HepG2 (cell line): ENCODE measurements around the gene KRTCAP2. TPM values are rescaled to one million over a fixed set of nuclear protein-coding genes. Genes with fewer than 3 reads are reported as not detected.

Experiments
- ARID5B ChIP-seq: IDR thresholded peaks from 2 replicates; pipeline ENCODE4 v1.4.0; 2020; ENCODE audit warnings: mild to moderate bottlenecking, missing genetic modification reagents
- CHD2 ChIP-seq: IDR thresholded peaks from 2 replicates; pipeline ENCODE4 v1.6.1; 2011; ENCODE audit warnings: low read depth, low read length, improper control_type of control experiment
- GATAD2A ChIP-seq: IDR thresholded peaks from 2 replicates; pipeline ENCODE4 v1.6.1; 2016
- HES4 ChIP-seq: sonication (generic); formaldehyde crosslinking; IDR thresholded peaks from 2 replicates; pipeline ENCODE4 v1.9.0; 2021; ENCODE audit warnings: mild to moderate bottlenecking, missing genetic modification reagents, borderline replicate concordance
- KLF12 ChIP-seq: sonication (generic); formaldehyde crosslinking; IDR thresholded peaks from 2 replicates; pipeline ENCODE4 v1.4.0; 2020; ENCODE audit warnings: missing genetic modification reagents, borderline replicate concordance
- MEIS1 ChIP-seq: sonication (generic); formaldehyde crosslinking; IDR thresholded peaks from 2 replicates; pipeline ENCODE4 v1.9.0; 2021; ENCODE audit warnings: mild to moderate bottlenecking, missing genetic modification reagents, moderate library complexity, borderline replicate concordance
- NPAS2 ChIP-seq: sonication (generic); formaldehyde crosslinking; IDR thresholded peaks from 2 replicates; pipeline ENCODE4 v1.8.0; 2022; ENCODE audit warnings: mild to moderate bottlenecking, missing genetic modification reagents, borderline replicate concordance
- PHF5A ChIP-seq: IDR thresholded peaks from one replicate; pipeline ENCODE4 v1.6.1; 2018; ENCODE audit warnings: low read depth, missing genetic modification reagents; ENCODE audit not compliant: unreplicated experiment
- TAF1 ChIP-seq: sonication (generic); formaldehyde crosslinking; IDR thresholded peaks from 2 replicates; pipeline ENCODE4 v1.4.0; 2020; ENCODE audit warnings: missing genetic modification reagents
- ZBTB14 ChIP-seq: sonication (generic); formaldehyde crosslinking; IDR thresholded peaks from 2 replicates; pipeline ENCODE4 v1.4.0; 2020; ENCODE audit warnings: missing genetic modification reagents
- ZBTB38 ChIP-seq: sonication (generic); formaldehyde crosslinking; IDR thresholded peaks from 2 replicates; pipeline ENCODE4 v1.5.1; 2020; ENCODE audit warnings: mild to moderate bottlenecking, missing genetic modification reagents
- ZFP82 ChIP-seq: sonication (generic); formaldehyde crosslinking; IDR thresholded peaks from 2 replicates; pipeline ENCODE4 v1.5.1; 2020; ENCODE audit warnings: mild to moderate bottlenecking, missing genetic modification reagents, borderline replicate concordance
- ZNF232 ChIP-seq: sonication (generic); formaldehyde crosslinking; IDR thresholded peaks from 2 replicates; pipeline ENCODE4 v1.4.0; 2020; ENCODE audit warnings: missing genetic modification reagents, borderline replicate concordance
- ZSCAN30 ChIP-seq: sonication (generic); formaldehyde crosslinking; IDR thresholded peaks from 2 replicates; pipeline ENCODE4 v1.5.0; 2020; ENCODE audit warnings: mild to moderate bottlenecking, missing genetic modification reagents
- polyA plus RNA-seq, 8 experiments: library from polyadenylated mRNA; depleted of rRNA in 3 of 8; stranded (reverse) in 7 of 8; unstranded in 1 of 8; fragments of >200 nt; fragmentation: Illumina TruSeq in 4 of 8; extraction: Trizol in 4 of 8; gene quantifications; 2 replicates each; pipeline versions ENCODE4 v1.2.1 to v1.2.3, GENCODE V29; 2011 to 2016; ENCODE audit warnings: low read depth in 4 of 8, missing spikeins in 1 of 8, mixed read lengths in 1 of 8; ENCODE audit not compliant: insufficient read depth in 1 of 8
- total RNA-seq, 5 experiments: library from RNA; depleted of rRNA; stranded (reverse); fragments of >200 nt; fragmentation: Illumina TruSeq; extraction: Trizol; gene quantifications; 2 replicates each; pipeline ENCODE4 v1.2.3, GENCODE V29; 2016; ENCODE audit warnings: low read depth in 1 of 5
- TF ChIP-seq, protein P1 (sequence below): sonication (generic); formaldehyde crosslinking; IDR thresholded peaks from 2 replicates; pipeline ENCODE4 v1.5.1; 2020; ENCODE audit warnings: mild to moderate bottlenecking, missing genetic modification reagents, borderline replicate concordance
- TF ChIP-seq, protein P2 (sequence below): sonication (generic); formaldehyde crosslinking; IDR thresholded peaks from 2 replicates; pipeline ENCODE4 v1.9.0; 2022; ENCODE audit warnings: low read depth, missing genetic modification reagents
- TF ChIP-seq, protein P3 (sequence below): sonication (generic); formaldehyde crosslinking; IDR thresholded peaks from 2 replicates; pipeline ENCODE4 v1.4.0; 2020; ENCODE audit warnings: mild to moderate bottlenecking, missing genetic modification reagents

Gene KRTCAP2
- total and polyA plus RNA-seq, 2 of the 13 experiments (the other 11 are each of a cell fraction or from before 2014, with no cell fraction given): 77.3 to 79.4 TPM

GRCh38 chr1:155176544-155177071, 3.5 kb upstream of the KRTCAP2 start (continued):
- TF ChIP-seq, protein P1, sequence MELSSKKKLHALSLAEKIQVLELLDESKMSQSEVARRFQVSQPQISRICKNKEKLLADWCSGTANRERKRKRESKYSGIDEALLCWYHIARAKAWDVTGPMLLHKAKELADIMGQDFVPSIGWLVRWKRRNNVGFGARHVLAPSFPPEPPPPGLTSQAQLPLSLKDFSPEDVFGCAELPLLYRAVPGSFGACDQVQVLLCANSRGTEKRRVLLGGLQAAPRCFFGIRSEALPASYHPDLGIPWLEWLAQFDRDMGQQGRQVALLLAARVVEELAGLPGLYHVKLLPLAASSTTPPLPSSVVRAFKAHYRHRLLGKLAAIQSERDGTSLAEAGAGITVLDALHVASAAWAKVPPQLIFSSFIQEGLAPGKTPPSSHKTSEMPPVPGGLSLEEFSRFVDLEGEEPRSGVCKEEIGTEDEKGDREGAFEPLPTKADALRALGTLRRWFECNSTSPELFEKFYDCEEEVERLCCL (CRISPR knock-in tag): no peak
- TF ChIP-seq NPAS2 (CRISPR knock-in tag) (no peak), ZBTB38 (CRISPR knock-in tag) (no peak), CHD2 (no peak), KLF12 (CRISPR knock-in tag) (no peak), ZSCAN30 (CRISPR knock-in tag) (no peak), GATAD2A (CRISPR knock-in tag) (peak; percentile 25; the same call in 1 of the 2 replicates), HES4 (no peak), TAF1 (CRISPR knock-in tag) (no peak), ZFP82 (no peak), PHF5A (CRISPR knock-in tag) (no peak), MEIS1 (CRISPR knock-in tag) (no peak), ZNF232 (CRISPR knock-in tag) (no peak), ARID5B (CRISPR knock-in tag) (no peak), ZBTB14 (CRISPR knock-in tag) (no peak)
- TF ChIP-seq, protein P2, sequence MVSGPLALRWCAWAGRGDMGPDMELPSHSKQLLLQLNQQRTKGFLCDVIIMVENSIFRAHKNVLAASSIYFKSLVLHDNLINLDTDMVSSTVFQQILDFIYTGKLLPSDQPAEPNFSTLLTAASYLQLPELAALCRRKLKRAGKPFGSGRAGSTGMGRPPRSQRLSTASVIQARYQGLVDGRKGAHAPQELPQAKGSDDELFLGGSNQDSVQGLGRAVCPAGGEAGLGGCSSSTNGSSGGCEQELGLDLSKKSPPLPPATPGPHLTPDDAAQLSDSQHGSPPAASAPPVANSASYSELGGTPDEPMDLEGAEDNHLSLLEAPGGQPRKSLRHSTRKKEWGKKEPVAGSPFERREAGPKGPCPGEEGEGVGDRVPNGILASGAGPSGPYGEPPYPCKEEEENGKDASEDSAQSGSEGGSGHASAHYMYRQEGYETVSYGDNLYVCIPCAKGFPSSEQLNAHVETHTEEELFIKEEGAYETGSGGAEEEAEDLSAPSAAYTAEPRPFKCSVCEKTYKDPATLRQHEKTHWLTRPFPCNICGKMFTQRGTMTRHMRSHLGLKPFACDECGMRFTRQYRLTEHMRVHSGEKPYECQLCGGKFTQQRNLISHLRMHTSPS: peak; percentile 87; the same call in 1 of the 2 replicates
- TF ChIP-seq, protein P3, sequence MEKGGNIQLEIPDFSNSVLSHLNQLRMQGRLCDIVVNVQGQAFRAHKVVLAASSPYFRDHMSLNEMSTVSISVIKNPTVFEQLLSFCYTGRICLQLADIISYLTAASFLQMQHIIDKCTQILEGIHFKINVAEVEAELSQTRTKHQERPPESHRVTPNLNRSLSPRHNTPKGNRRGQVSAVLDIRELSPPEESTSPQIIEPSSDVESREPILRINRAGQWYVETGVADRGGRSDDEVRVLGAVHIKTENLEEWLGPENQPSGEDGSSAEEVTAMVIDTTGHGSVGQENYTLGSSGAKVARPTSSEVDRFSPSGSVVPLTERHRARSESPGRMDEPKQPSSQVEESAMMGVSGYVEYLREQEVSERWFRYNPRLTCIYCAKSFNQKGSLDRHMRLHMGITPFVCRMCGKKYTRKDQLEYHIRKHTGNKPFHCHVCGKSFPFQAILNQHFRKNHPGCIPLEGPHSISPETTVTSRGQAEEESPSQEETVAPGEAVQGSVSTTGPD (CRISPR knock-in tag): no peak
